ENCODE measurements around the gene MYO1D.
A peak's percentile ranks its signal among the peaks of the same experiment; 100 is the strongest.
"Not testable (repeated sequence)": the region's sequence is repeated elsewhere in the genome, so short reads cannot be mapped to it uniquely, and the experiment has no call there.

Gene MYO1D

GRCh38 chr17:32564325-32564724, 312.6 kb downstream of the MYO1D start:
- DNase-seq, result no peak

GRCh38 chr17:32563583-32563982, 313.3 kb downstream of the MYO1D start:
- no peak for DNase-seq

- no peak for DNase-seq
Measured at GRCh38 chr17:32558997-32559650, 317.8 kb downstream of the MYO1D start.

- peak in 1 of 2 experiments; percentile 4 for DNase-seq
Measured at GRCh38 chr17:32558326-32558955, 318.5 kb downstream of the MYO1D start.

GRCh38 chr17:32555611-32556310, 321.2 kb downstream of the MYO1D start:
- DNase-seq, result no peak

- peak; percentile 20 to 36 for DNase-seq
Measured at GRCh38 chr17:32553168-32553567, 323.8 kb downstream of the MYO1D start.

GRCh38 chr17:32552280-32552679, 324.6 kb downstream of the MYO1D start:
- DNase-seq, result no peak

- DNase-seq, result peak; percentile 58 to 65
Measured at GRCh38 chr17:32551186-32551955, 325.6 kb downstream of the MYO1D start.

GRCh38 chr17:32549559-32549958, 327.4 kb downstream of the MYO1D start:
- DNase-seq, result no peak

GRCh38 chr17:32546031-32546444, 330.9 kb downstream of the MYO1D start:
- DNase-seq, result no peak

- DNase-seq, result no peak
Measured at GRCh38 chr17:32542186-32542585, 334.7 kb downstream of the MYO1D start.

- no peak for DNase-seq
Measured at GRCh38 chr17:32541640-32542039, 335.3 kb downstream of the MYO1D start.

- no peak for DNase-seq
Measured at GRCh38 chr17:32536736-32537643, 339.9 kb downstream of the MYO1D start.

GRCh38 chr17:32533296-32533695, 343.6 kb downstream of the MYO1D start:
- no peak for DNase-seq

- no peak for DNase-seq
Measured at GRCh38 chr17:32529604-32530003, 347.3 kb downstream of the MYO1D start.

GRCh38 chr17:32528825-32529224, 348.1 kb downstream of the MYO1D start:
- DNase-seq, result no peak

GRCh38 chr17:32527146-32527545, 349.8 kb downstream of the MYO1D start:
- no peak for DNase-seq

- DNase-seq, result no peak
Measured at GRCh38 chr17:32525122-32525521, 351.8 kb downstream of the MYO1D start.

- not testable (repeated sequence) for DNase-seq
Measured at GRCh38 chr17:32524553-32524880, 352.4 kb downstream of the MYO1D start.

GRCh38 chr17:32523827-32524552, 352.9 kb downstream of the MYO1D start:
- no peak for DNase-seq

GRCh38 chr17:32523017-32523680, 353.8 kb downstream of the MYO1D start:
- DNase-seq, result no peak

Data from Kasumi-1 (cell line).